BLaER1 treated with 17β-estradiol and CSF1 and Interleukin-3, amounts not matched to agents 10 nM and 100 nM (cell line): ENCODE data around the gene SCAPER.

ENCODE experiments used
- H3K27ac ChIP-seq, 11 experiments: shearing (Covaris generic); formaldehyde crosslinking; 2 replicates each; pipeline ENCODE4 v1.8.1; 2022
- H3K27me3 ChIP-seq, 11 experiments: shearing (Covaris generic); formaldehyde crosslinking; 2 replicates each; pipeline ENCODE4 v1.8.1; 2022
- H3K36me3 ChIP-seq, 11 experiments: shearing (Covaris generic); formaldehyde crosslinking; 2 replicates each; pipeline ENCODE4 v1.8.1; 2022
- H3K4me1 ChIP-seq, 10 experiments: shearing (Covaris generic); formaldehyde crosslinking; 2 replicates each; pipeline ENCODE4 v1.8.1; 2022
- H3K4me2 ChIP-seq, 11 experiments: shearing (Covaris generic); formaldehyde crosslinking; 2 replicates each; pipeline ENCODE4 v1.8.1; 2022
- H3K4me3 ChIP-seq, 10 experiments: shearing (Covaris generic); formaldehyde crosslinking; 2 replicates each; pipeline ENCODE4 v1.8.1; 2022
- H3K9ac ChIP-seq, 11 experiments: shearing (Covaris generic); formaldehyde crosslinking; 2 replicates each; pipeline ENCODE4 v1.8.1; 2022
- H3K9me3 ChIP-seq, 11 experiments: shearing (Covaris generic); formaldehyde crosslinking; replicated peaks in 1 of 11; 2 replicates each; pipeline ENCODE4 v1.8.1; 2022
- H4K20me1 ChIP-seq, 11 experiments: shearing (Covaris generic); formaldehyde crosslinking; 2 replicates each; pipeline ENCODE4 v1.8.1; 2022
- Cebpa-rat ChIP-seq, 11 experiments: shearing (Covaris generic); IDR thresholded peaks; 2 replicates each; pipeline ENCODE4 v1.8.1; 2022

SCAPER gene

DNA sequence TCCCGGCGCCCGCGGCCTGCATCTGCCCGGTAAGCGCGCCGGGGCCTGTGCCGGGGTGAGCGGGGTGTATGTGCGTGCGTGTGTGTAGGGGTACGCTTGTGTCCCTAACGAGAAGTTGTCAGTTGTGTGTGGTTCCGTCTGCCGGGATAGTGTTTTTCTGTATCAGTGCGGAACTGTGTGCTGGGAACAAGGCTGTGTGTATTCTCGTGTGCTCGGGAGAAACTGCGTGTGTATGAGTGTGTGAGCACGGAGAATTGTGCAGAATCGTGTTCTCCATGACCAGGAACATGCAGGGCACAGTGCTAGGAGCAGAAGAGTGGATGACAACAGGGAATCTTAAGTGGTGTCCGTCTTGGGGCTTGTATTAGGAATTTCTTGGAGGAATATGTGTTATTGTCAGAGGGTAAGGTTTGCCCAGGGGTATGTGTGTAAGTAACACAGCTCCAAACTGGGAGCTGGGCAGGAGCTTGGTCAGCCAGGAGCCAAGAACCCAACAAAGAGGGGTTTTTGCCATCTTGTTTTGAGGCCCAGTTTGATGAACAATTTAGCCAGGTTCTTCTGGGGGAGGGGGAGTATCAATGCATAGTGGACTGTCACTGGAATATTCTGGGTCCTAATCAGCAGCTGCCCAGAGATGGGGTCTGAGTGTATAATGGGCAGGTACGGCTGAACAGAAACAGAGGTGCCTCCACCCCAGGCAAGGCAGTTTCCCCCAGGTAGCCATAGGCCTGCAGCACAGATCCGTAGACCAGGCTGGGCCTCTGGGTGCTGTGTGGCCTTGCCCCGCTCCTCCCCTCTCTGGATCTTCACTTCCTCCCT, 566.4 kb downstream of the SCAPER start:
- no peak for TF ChIP-seq Cebpa-rat (IDR thresholded peaks at IDR 0.05)
- Histone ChIP-seq H3K27ac (no peak overlapping the region), H3K9me3 (peaks cover 13 to 32% (median 19%) of the 10 kb centered on the region in 11 experiments), H4K20me1 (peaks cover 0 to 71% (median 55%) of the 10 kb centered on the region in 11 experiments; a peak in 20 of 22 replicates), H3K9ac (no peak overlapping the region), H3K4me1 (peaks cover 23 to 66% (median 46%) of the 10 kb centered on the region in 10 experiments), H3K4me3 (peak overlapping the region in 5 of 10 experiments; percentile 2 to 58 (median 20); a peak in 7 of 20 replicates), H3K4me2 (peak overlapping the region in 6 of 11 experiments; percentile 23 to 98 (median 77); a peak in 8 of 22 replicates), H3K36me3 (no peaks in the 10 kb centered on the region), H3K27me3 (peaks cover 83 to 100% (median 95%) of the 10 kb centered on the region in 11 experiments)

DNA sequence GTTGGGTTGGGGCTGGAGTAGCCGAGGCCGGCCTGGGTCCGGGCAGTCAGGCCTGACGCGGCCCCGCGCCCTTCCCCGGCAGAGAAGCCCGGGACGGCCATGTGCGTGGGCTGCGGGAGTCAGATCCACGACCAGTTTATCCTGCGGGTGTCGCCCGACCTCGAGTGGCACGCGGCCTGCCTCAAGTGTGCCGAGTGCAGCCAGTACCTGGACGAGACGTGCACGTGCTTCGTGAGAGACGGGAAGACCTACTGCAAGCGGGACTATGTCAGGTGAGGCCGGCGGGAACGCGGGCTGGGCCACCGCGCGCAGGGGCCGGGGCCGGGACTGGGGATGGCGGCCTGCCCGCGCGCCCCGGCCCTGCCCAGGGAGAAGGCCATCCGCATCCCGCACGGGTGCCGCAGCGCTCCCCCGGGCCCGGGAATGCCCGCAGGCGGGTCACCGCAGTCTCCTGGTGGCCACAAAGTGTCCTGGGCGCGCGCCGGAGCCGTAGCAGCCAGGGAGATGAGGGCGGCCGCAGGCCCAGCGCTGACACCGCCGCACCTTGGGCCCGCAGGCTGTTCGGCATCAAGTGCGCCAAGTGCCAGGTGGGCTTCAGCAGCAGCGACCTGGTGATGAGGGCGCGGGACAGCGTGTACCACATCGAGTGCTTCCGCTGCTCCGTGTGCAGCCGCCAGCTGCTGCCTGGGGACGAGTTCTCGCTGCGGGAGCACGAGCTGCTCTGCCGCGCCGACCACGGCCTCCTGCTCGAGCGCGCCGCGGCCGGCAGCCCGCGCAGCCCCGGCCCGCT, 567.2 kb downstream of the SCAPER start:
- Histone ChIP-seq H3K36me3 (no peaks in the 10 kb centered on the region), H3K27ac (no peak overlapping the region), H3K9me3 (peaks cover 7 to 24% (median 11%) of the 10 kb centered on the region in 11 experiments), H3K4me1 (peaks cover 23 to 66% (median 46%) of the 10 kb centered on the region in 10 experiments), H3K4me3 (peak overlapping the region in 5 of 10 experiments; percentile 2 to 23 (median 20); a peak in 6 of 20 replicates), H3K27me3 (peaks cover 75 to 94% (median 87%) of the 10 kb centered on the region in 11 experiments), H3K4me2 (peak overlapping the region in 5 of 11 experiments; percentile 23 to 98 (median 61); a peak in 8 of 22 replicates), H4K20me1 (peaks cover 0 to 69% (median 55%) of the 10 kb centered on the region in 11 experiments; a peak in 20 of 22 replicates), H3K9ac (no peak overlapping the region)
- TF ChIP-seq Cebpa-rat (IDR thresholded peaks at IDR 0.05) = no peak

DNA sequence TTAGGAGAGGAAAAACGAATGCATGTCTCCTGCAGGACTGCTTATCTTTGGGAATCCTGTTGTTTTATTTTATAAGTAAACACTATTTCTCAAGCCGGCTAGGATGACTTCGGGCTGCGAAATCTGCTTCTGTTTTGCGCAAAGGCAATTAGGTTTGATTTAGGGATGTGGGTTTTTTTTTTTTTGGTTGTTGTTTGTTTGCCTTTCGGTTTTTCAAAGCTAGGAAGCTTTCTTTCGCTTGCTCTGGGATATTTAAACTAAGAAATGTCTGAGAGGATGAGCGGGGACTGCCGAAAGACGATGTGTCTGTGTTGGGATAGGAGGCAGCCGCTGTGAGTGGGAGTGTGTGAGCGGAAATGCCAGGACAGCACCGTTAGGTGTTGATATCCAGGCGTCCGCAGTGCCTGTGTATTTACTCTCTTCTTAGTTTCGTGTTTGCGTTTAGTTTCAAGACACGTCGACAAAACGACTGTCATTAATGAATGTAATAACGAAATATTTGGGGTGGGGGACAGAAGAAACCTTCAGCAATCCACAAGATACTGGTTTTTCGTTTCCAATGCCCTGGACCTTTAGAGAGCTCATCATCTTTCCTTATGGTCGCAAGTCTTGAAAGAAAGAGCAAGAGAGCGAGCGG, 568.0 kb downstream of the SCAPER start:
- no peak for TF ChIP-seq Cebpa-rat (IDR thresholded peaks at IDR 0.05)
- peak overlapping the region in 10 of 11 experiments; percentile 24 to 89 (median 63); a peak in 14 of 22 replicates for H3K4me2 ChIP-seq
- peak overlapping the region in 6 of 10 experiments; percentile 27 to 54 (median 42); a peak in 8 of 20 replicates for H3K4me3 ChIP-seq
- peaks cover 23 to 66% (median 46%) of the 10 kb centered on the region in 10 experiments for H3K4me1 ChIP-seq
- H4K20me1 ChIP-seq = peaks cover 0 to 62% (median 51%) of the 10 kb centered on the region in 11 experiments; a peak in 20 of 22 replicates
- peaks cover 0 to 17% (median 4%) of the 10 kb centered on the region in 11 experiments; a peak in 16 of 22 replicates for H3K9me3 ChIP-seq
- no peaks in the 10 kb centered on the region for H3K36me3 ChIP-seq
- no peak overlapping the region for H3K27ac ChIP-seq
- H3K9ac ChIP-seq = no peak overlapping the region
- H3K27me3 ChIP-seq = peaks cover 68 to 87% (median 79%) of the 10 kb centered on the region in 11 experiments

DNA sequence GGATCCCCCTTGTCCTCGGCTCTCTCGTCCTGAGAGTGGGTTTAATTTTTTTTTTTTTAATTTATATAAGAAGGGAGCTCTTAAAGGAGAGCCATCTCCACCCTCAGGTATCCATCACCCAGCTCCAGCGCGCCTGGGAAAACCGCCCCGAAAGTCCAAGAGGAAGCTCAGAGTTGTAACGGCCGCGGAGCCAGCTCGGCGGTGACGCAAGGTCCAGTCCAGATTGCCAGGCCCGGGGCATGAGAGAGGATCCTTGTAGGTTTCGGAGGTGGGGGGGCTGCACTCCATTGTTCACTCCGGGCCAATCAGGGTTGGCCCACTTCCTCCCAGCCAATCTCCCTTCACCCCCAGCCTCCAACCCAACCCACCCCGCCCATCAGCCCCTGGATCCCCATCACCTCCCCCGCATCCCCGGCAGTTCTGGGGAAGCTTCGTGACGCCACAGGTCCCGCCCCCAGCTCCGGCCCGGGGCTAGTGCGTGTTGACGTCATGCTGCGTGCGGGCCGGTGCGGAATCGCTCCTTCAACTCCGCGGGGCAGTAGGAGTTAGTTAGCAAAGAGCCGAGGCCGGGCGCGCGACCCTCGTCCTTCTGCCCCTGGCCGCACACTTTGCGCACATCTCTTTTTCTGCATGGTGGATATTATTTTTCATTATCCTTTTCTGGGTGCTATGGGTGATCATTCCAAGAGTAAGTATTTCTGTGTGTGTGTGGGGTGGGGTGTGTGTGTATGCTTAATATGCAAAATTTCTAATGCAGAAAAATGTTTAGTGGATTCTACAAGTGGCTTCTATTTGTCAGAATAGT, 568.7 kb downstream of the SCAPER start, which contains the start of gene ISL2:
TSS of gene ISL2 (plus strand) at position 520 of the 805 bp plus-strand sequence. CDS start at position 631, 111 bp downstream.
- Histone ChIP-seq H3K9ac (peak within 1 kb of the TSS in 3 of 11 experiments; percentile 35 to 50 (median 41); a peak in 4 of 22 replicates), H3K4me2 (peak within 1 kb of the TSS; percentile 31 to 89 (median 63)), H3K4me3 (peak within 1 kb of the TSS in 8 of 10 experiments; percentile 27 to 54 (median 42); a peak in 16 of 20 replicates), H3K36me3 (no peaks in the 10 kb centered on the region), H3K27me3 (peaks cover 61 to 80% (median 72%) of the 10 kb centered on the region in 11 experiments), H3K4me1 (peaks cover 19 to 62% (median 41%) of the 10 kb centered on the region in 10 experiments), H4K20me1 (peaks cover 0 to 56% (median 45%) of the 10 kb centered on the region in 11 experiments; a peak in 20 of 22 replicates), H3K9me3 (peaks cover 0 to 12% (median 0%) of the 10 kb centered on the region in 11 experiments; a peak in 3 of 22 replicates), H3K27ac (peak within 1 kb of the TSS in 3 of 11 experiments; percentile 12 to 54 (median 26); a peak in 4 of 22 replicates)
- TF ChIP-seq Cebpa-rat (IDR thresholded peaks at IDR 0.05) = no peak

DNA sequence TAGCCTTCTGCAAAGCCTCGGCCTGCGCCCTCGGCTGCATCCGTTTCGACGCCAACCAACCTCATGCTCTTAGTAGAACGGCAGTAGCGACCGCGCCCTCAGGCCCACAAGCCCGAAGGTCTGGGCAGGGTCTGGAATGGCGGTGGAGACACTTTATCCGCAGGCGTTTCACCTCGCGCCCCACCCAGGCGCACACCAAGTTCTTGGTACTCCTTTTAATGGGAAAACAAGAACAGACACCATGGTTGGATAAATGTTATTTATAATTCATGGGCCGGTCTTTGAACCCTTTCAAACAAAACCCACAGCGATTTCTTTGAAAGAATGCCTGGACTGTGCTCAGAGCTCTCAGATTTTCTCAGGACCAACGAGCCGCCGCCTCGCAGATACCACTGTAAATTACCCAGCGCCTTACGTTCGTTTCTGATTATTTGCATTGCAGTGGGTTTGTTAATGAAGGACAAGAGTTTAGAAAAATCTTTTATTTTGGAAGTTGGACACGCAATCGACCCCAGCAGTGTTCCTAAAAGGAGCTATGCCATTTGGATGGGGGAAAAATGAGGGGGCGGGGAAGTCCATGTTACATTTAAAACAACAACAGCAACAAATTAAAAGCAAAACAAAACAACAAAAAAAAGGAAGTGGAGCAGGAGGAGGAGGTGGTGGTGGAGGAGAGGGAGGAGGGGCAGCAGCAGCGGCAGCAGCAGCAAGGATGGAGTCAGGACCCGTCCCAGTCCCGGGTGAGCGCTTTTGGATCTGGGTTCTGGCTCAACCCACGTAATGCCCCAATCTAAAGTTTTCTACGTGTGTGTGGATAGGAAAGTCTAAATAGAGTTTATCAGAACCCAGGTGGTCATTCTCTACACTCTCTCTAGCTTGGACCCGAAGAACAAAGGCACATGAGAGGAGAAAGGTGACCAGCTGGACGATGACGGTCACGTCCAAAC, 569.6 kb downstream of the SCAPER start:
- Histone ChIP-seq H3K4me3 (peak overlapping the region in 8 of 10 experiments; percentile 27 to 54 (median 42); a peak in 13 of 20 replicates), H3K9ac (peak overlapping the region in 3 of 11 experiments; percentile 35 to 50 (median 41); a peak in 4 of 22 replicates), H3K4me1 (peaks cover 10 to 53% (median 32%) of the 10 kb centered on the region in 10 experiments), H4K20me1 (peaks cover 0 to 47% (median 36%) of the 10 kb centered on the region in 11 experiments; a peak in 20 of 22 replicates), H3K9me3 (peaks cover 0 to 12% (median 0%) of the 10 kb centered on the region in 11 experiments; a peak in 3 of 22 replicates), H3K36me3 (no peaks in the 10 kb centered on the region), H3K4me2 (peak overlapping the region; percentile 31 to 89 (median 63); a peak in 21 of 22 replicates), H3K27me3 (peaks cover 52 to 71% (median 63%) of the 10 kb centered on the region in 11 experiments), H3K27ac (peak overlapping the region in 3 of 11 experiments; percentile 12 to 54 (median 26); a peak in 4 of 22 replicates)
- no peak for TF ChIP-seq Cebpa-rat (IDR thresholded peaks at IDR 0.05)

DNA sequence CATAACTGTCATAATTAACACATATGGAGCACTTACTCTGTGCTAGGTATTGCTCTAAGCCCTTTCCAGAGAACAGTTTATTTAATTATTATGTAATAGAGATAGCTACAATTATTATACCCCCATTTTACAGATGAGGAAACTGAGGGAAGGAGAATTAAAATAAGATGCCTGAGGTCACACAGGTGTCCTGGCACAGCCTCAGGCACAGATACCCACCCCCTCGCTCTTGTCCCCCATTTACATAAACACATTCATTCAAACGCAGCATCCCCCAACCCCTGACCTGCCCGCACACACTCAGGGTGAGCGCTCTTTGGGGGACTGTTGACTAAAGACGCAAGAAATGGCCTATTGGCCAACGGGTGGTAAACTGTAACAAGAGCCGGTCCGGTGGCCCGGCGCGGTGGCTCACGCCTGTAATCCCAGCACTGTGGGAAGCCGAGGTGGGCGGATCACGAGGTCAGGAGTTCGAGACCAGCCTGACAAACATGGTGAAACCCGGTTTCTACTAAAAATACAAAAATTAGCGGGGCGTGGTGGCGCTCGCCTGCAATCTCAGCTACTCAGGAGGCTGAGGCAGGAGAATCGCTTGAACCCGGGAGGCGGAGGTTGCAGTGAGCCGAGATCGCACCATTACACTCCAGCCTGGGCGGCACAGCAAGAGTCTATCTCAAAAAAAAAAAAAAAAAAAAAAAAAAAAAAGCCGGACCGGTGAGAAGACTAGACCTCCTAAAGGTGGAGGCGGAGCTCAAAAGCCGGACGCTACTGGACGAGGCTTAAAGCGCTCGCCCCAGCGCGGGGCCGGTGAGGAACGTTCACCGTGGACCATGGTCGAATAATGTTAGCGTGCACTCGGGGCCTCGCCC, 570.5 kb downstream of the SCAPER start:
- Histone ChIP-seq H3K4me1 (peaks cover 1 to 44% (median 24%) of the 10 kb centered on the region in 10 experiments; a peak in 19 of 20 replicates), H4K20me1 (peaks cover 0 to 38% (median 27%) of the 10 kb centered on the region in 11 experiments; a peak in 18 of 22 replicates), H3K27me3 (peaks cover 43 to 62% (median 54%) of the 10 kb centered on the region in 11 experiments), H3K9ac (no peak overlapping the region), H3K27ac (no peak overlapping the region), H3K9me3 (peaks cover 0 to 12% (median 0%) of the 10 kb centered on the region in 11 experiments; a peak in 3 of 22 replicates), H3K4me3 (no peak overlapping the region), H3K36me3 (no peaks in the 10 kb centered on the region), H3K4me2 (peak overlapping the region in 2 of 11 experiments; percentile 63 to 72; a peak in 2 of 22 replicates)
- no peak for TF ChIP-seq Cebpa-rat (IDR thresholded peaks at IDR 0.05)
